ENCODE results near the gene SLC44A4. TPM values are rescaled to one million over a fixed set of nuclear protein-coding genes. Genes with fewer than 3 reads are reported as not detected.
A peak's percentile ranks its signal among the peaks of the same experiment; 100 is the strongest.

SLC44A4 gene
- total and polyA plus RNA-seq, 9 of the 15 experiments (the other 6 are each of a cell fraction or from before 2014, with no cell fraction given) = 7.9 to 18.6 (median 11.2) TPM

DNA sequence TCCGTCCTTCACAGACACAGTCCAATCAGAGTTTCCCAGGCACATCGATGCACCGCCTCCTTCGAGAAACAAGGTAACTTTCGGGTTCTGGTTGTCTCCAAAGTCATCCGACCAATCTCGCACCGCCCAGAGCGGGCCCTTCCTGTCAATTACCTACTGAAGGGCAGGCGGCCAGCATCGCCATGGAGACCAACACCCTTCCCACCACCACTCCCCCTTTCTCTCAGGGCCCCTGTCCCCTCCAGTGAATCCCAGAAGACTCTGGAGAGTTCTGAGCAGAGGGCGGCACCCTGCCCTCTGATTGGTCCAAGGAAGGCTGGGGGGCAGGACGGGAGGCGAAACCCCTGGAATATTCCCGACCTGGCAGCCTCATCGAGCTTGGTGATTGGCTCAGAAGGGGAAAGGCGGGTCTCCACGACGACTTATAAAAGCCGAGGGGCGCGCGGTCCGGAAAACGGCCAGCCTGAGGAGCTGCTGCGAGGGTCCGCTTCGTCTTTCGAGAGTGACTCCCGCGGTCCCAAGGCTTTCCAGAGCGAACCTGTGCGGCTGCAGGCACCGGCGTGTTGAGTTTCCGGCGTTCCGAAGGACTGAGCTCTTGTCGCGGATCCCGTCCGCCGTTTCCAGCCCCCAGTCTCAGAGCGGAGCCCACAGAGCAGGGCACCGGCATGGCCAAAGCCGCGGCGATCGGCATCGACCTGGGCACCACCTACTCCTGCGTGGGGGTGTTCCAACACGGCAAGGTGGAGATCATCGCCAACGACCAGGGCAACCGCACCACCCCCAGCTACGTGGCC is 51.3 kb downstream of the SLC44A4 start, which contains the start of gene HSPA1B (continued):
- TF ChIP-seq, protein P1, sequence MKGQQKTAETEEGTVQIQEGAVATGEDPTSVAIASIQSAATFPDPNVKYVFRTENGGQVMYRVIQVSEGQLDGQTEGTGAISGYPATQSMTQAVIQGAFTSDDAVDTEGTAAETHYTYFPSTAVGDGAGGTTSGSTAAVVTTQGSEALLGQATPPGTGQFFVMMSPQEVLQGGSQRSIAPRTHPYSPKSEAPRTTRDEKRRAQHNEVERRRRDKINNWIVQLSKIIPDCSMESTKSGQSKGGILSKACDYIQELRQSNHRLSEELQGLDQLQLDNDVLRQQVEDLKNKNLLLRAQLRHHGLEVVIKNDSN (CRISPR knock-in tag; IDR thresholded peaks at IDR 0.05) = peak; percentile 45
- TF ChIP-seq MNT (conservative IDR thresholded peaks at IDR 0.05) = no peak
- TF ChIP-seq RUNX1 (IDR thresholded peaks at IDR 0.05; ENCODE audit: low read depth) = peak; percentile 83
- no peak for TF ChIP-seq SIN3B (IDR thresholded peaks at IDR 0.05; ENCODE audit: low read depth)
- TF ChIP-seq NFATC3 (IDR thresholded peaks at IDR 0.05) = no peak
- no peak for TF ChIP-seq FOXA1 (IDR thresholded peaks at IDR 0.05; ENCODE audit: borderline replicate concordance)
- TF ChIP-seq ZNF717 (CRISPR knock-in tag; IDR thresholded peaks at IDR 0.05) = no peak
- TF ChIP-seq TRIM24 (IDR thresholded peaks at IDR 0.05) = no peak
- peak; percentile 81 for TF ChIP-seq GABPB1 (CRISPR knock-in tag; IDR thresholded peaks at IDR 0.05)
- peak; percentile 67; the same call in 1 of the 2 replicates for TF ChIP-seq RFX5 (IDR thresholded peaks at IDR 0.05; ENCODE audit: low read depth, low read length)
- TF ChIP-seq STAT5A (IDR thresholded peaks at IDR 0.05; ENCODE audit: borderline replicate concordance, low read length) = peak; percentile 55; the same call in 1 of the 2 replicates
- TF ChIP-seq PML (IDR thresholded peaks at IDR 0.05; ENCODE audit: low read length) = peak; percentile 99
- TF ChIP-seq CBX5 (IDR thresholded peaks at IDR 0.05; ENCODE audit: borderline replicate concordance, low read depth) = no peak
- TF ChIP-seq RB1 (IDR thresholded peaks at IDR 0.05; ENCODE audit: low read depth) = no peak
- TF ChIP-seq RCOR1 (IDR thresholded peaks at IDR 0.05; ENCODE audit: borderline replicate concordance in 1 of 2, low read depth in 2 of 2, low read length in 2 of 2) = peak in 1 of 2 experiments; percentile 65; a peak in 2 of 4 replicates
- no peak; the same call in 1 of the 2 replicates for TF ChIP-seq ZSCAN29 (IDR thresholded peaks at IDR 0.05)
- TF ChIP-seq, protein P2, sequence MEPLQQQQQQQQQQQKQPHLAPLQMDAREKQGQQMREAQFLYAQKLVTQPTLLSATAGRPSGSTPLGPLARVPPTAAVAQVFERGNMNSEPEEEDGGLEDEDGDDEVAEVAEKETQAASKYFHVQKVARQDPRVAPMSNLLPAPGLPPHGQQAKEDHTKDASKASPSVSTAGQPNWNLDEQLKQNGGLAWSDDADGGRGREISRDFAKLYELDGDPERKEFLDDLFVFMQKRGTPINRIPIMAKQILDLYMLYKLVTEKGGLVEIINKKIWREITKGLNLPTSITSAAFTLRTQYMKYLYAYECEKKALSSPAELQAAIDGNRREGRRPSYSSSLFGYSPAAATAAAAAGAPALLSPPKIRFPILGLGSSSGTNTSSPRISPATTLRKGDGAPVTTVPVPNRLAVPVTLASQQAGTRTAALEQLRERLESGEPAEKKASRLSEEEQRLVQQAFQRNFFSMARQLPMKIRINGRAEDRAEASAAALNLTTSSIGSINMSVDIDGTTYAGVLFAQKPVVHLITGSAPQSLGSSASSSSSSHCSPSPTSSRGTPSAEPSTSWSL (CRISPR knock-in tag; IDR thresholded peaks at IDR 0.05; ENCODE audit: borderline replicate concordance) = peak; percentile 85; the same call in 1 of the 2 replicates
- TF ChIP-seq RBBP5 (IDR thresholded peaks at IDR 0.05; ENCODE audit: borderline replicate concordance, insufficient read depth, low read length, poor library complexity, severe bottlenecking) = no peak
- no peak for TF ChIP-seq SMAD2 (IDR thresholded peaks at IDR 0.05; ENCODE audit: low read depth, low read length)
- peak; percentile 80 for TF ChIP-seq CCNT2 (IDR thresholded peaks at IDR 0.05; ENCODE audit: borderline replicate concordance, extremely low read depth, insufficient read length, low read depth, low read length)
- peak; percentile 94 for TF ChIP-seq ZNF583 (CRISPR knock-in tag; IDR thresholded peaks at IDR 0.05)
- TF ChIP-seq HDAC6 (IDR thresholded peaks at IDR 0.05; ENCODE audit: low read depth, low read length) = peak; percentile 93; the same call in 1 of the 2 replicates
- TF ChIP-seq TRIM28 (IDR thresholded peaks at IDR 0.05) = 0 out of 2 replicates have a peak, but pooled peaks have one; percentile 51
- TF ChIP-seq ZC3H4 (CRISPR knock-in tag; IDR thresholded peaks at IDR 0.05; ENCODE audit: borderline replicate concordance) = no peak
- no peak for TF ChIP-seq TCF3 (CRISPR knock-in tag; IDR thresholded peaks at IDR 0.05)
